Trophoblast cell (in vitro differentiated cells and primary cell): ENCODE results near the gene TAPT1.

ENCODE experiments used
- DNase-seq, 2 donors: peaks; one replicate each; pipeline ENCODE4 v3.0.0-alpha.2; 2016
- H2AFZ ChIP-seq: 2 replicates; pipeline ENCODE4 v1.6.1; 2013; ENCODE audit warnings: low read length, moderate library complexity, mild to moderate bottlenecking; ENCODE audit not compliant: insufficient read depth, poor library complexity
- H2AK5ac ChIP-seq: 2 replicates; pipeline ENCODE4 v1.6.1; 2013; ENCODE audit warnings: mild to moderate bottlenecking, low read length
- H2BK120ac ChIP-seq: 2 replicates; pipeline ENCODE4 v1.6.1; 2013; ENCODE audit warnings: low read length, mild to moderate bottlenecking, moderate library complexity; ENCODE audit not compliant: insufficient read depth, poor library complexity
- H2BK12ac ChIP-seq: 2 replicates; pipeline ENCODE4 v1.6.1; 2013; ENCODE audit warnings: mild to moderate bottlenecking, low read length, moderate library complexity
- H2BK5ac ChIP-seq: 2 replicates; pipeline ENCODE4 v1.6.1; 2013; ENCODE audit warnings: low read length, low read depth, moderate library complexity, mild to moderate bottlenecking; ENCODE audit not compliant: poor library complexity
- H3K14ac ChIP-seq: 2 replicates; pipeline ENCODE4 v1.6.1; 2013; ENCODE audit warnings: mild to moderate bottlenecking, low read length
- H3K18ac ChIP-seq: 2 replicates; pipeline ENCODE4 v1.6.1; 2013; ENCODE audit warnings: mild to moderate bottlenecking, low read length
- H3K23ac ChIP-seq: 2 replicates; pipeline ENCODE4 v1.6.1; 2013; ENCODE audit warnings: low read length
- H3K27ac ChIP-seq: 2 replicates; pipeline ENCODE4 v1.5.1; 2013; ENCODE audit warnings: low read depth, mild to moderate bottlenecking, inconsistent platforms, low read length, moderate library complexity
- H3K27me3 ChIP-seq: 2 replicates; pipeline ENCODE4 v1.6.1; 2013; ENCODE audit warnings: inconsistent platforms, mild to moderate bottlenecking, low read length, moderate library complexity; ENCODE audit not compliant: insufficient read depth
- H3K36me3 ChIP-seq, 2 experiments: 1 replicate in 1 of 2; 2 replicates in 1 of 2; pipeline ENCODE4 v1.6.1; 2013; ENCODE audit warnings: low read length in 2 of 2, mild to moderate bottlenecking in 2 of 2, moderate library complexity in 1 of 2; ENCODE audit not compliant: insufficient read depth in 2 of 2, control insufficient read depth in 1 of 2
- H3K4ac ChIP-seq: 2 replicates; pipeline ENCODE4 v1.6.1; 2013; ENCODE audit warnings: low read depth, mild to moderate bottlenecking, low read length, moderate library complexity
- H3K4me1 ChIP-seq, 2 experiments: 1 replicate in 1 of 2; 2 replicates in 1 of 2; pipeline ENCODE4 v1.6.1; 2013; ENCODE audit warnings: low read length in 2 of 2, mild to moderate bottlenecking in 2 of 2, moderate library complexity in 1 of 2; ENCODE audit not compliant: insufficient read depth in 2 of 2, control insufficient read depth in 1 of 2
- H3K4me2 ChIP-seq: 2 replicates; pipeline ENCODE4 v1.6.1; 2013; ENCODE audit warnings: inconsistent platforms, mild to moderate bottlenecking, low read length, moderate library complexity
- H3K4me3 ChIP-seq: 2 replicates; pipeline ENCODE4 v1.5.1; 2013; ENCODE audit warnings: mild to moderate bottlenecking, low read depth, low read length, inconsistent platforms
- H3K79me1 ChIP-seq: one replicate; pipeline ENCODE4 v1.6.1; 2013; ENCODE audit warnings: low read length
- H3K79me2 ChIP-seq: 2 replicates; pipeline ENCODE4 v1.6.1; 2013; ENCODE audit warnings: low read length, mild to moderate bottlenecking; ENCODE audit not compliant: control insufficient read depth, insufficient read depth, poor library complexity
- H3K9ac ChIP-seq: 2 replicates; pipeline ENCODE4 v1.6.1; 2013; ENCODE audit warnings: mild to moderate bottlenecking, low read length
- H3K9me3 ChIP-seq: 2 replicates; pipeline ENCODE4 v1.6.1; 2013; ENCODE audit warnings: low read depth, mild to moderate bottlenecking, control low read depth, inconsistent platforms, low read length; ENCODE audit not compliant: insufficient read depth
- H4K12ac ChIP-seq: 2 replicates; pipeline ENCODE4 v1.6.1; 2013; ENCODE audit warnings: low read depth, mild to moderate bottlenecking, low read length, moderate library complexity
- H4K8ac ChIP-seq: 2 replicates; pipeline ENCODE4 v1.6.1; 2013; ENCODE audit warnings: low read depth, mild to moderate bottlenecking, low read length, moderate library complexity
- H4K91ac ChIP-seq: one replicate; pipeline ENCODE4 v1.6.1; 2013; ENCODE audit warnings: low read depth, mild to moderate bottlenecking, low read length, moderate library complexity
- WGBS: extraction: QIAGEN DNeasy Blood & Tissue Kit; methylation state at CpG from one replicate; pipeline ENCODE4 v1.1.7; 2013; ENCODE audit warnings: missing lambda C conversion rate; ENCODE audit not compliant: insufficient read length, insufficient coverage; ENCODE audit errors: extremely low coverage; 5-methylcytosine and 5-hydroxymethylcytosine counted together

The TAPT1 gene

GRCh38 chr4:16119981-16120380, 106.3 kb downstream of the TAPT1 start:
- no CpG with 5 or more reads among the region's 4 CpGs for WGBS
- DNase-seq: no peak
- H3K79me2 ChIP-seq: no peaks in the 10 kb centered on the region

GRCh38 chr4:16118090-16118489, 108.2 kb downstream of the TAPT1 start:
- H2AK5ac ChIP-seq: no peak overlapping the region
- no peak overlapping the region for H2BK5ac ChIP-seq
- no peak overlapping the region for H2BK12ac ChIP-seq
- H4K91ac ChIP-seq: no peak overlapping the region
- no peaks in the 10 kb centered on the region for H3K9me3 ChIP-seq
- no peak overlapping the region for H3K27ac ChIP-seq
- no peak overlapping the region for H3K9ac ChIP-seq
- no peaks in the 10 kb centered on the region for H3K4me1 ChIP-seq
- H4K8ac ChIP-seq: no peak overlapping the region
- DNase-seq: no peak
- WGBS: no CpG with 5 or more reads among the region's 2 CpGs
- no peak overlapping the region for H4K12ac ChIP-seq
- H3K4me3 ChIP-seq: no peak overlapping the region
- H3K79me1 ChIP-seq: no peaks in the 10 kb centered on the region
- H3K14ac ChIP-seq: no peak overlapping the region
- H3K4ac ChIP-seq: no peak overlapping the region
- H3K4me2 ChIP-seq: no peak overlapping the region
- no peak overlapping the region for H2AFZ ChIP-seq
- H3K18ac ChIP-seq: no peak overlapping the region
- H3K23ac ChIP-seq: no peak overlapping the region
- no peaks in the 10 kb centered on the region for H3K27me3 ChIP-seq
- no peaks in the 10 kb centered on the region for H3K36me3 ChIP-seq
- no peak overlapping the region for H2BK120ac ChIP-seq
- H3K79me2 ChIP-seq: no peaks in the 10 kb centered on the region

More at GRCh38 chr4:16119981-16120380, 106.3 kb downstream of the TAPT1 start:
- Histone ChIP-seq H3K23ac (no peak overlapping the region), H3K4me3 (no peak overlapping the region), H3K79me1 (no peaks in the 10 kb centered on the region), H3K9me3 (no peaks in the 10 kb centered on the region), H3K4me1 (no peaks in the 10 kb centered on the region), H4K12ac (no peak overlapping the region), H3K27ac (no peak overlapping the region), H2AK5ac (no peak overlapping the region), H2BK120ac (no peak overlapping the region), H3K9ac (no peak overlapping the region), H3K4ac (no peak overlapping the region), H2AFZ (no peak overlapping the region), H3K36me3 (no peaks in the 10 kb centered on the region), H2BK12ac (no peak overlapping the region), H3K27me3 (no peaks in the 10 kb centered on the region), H4K8ac (no peak overlapping the region), H2BK5ac (no peak overlapping the region), H4K91ac (no peak overlapping the region), H3K14ac (no peak overlapping the region), H3K18ac (no peak overlapping the region), H3K4me2 (no peak overlapping the region)

- Histone ChIP-seq H3K9ac (no peak overlapping the region), H4K12ac (no peak overlapping the region), H2BK5ac (no peak overlapping the region), H3K79me1 (no peaks in the 10 kb centered on the region), H3K14ac (no peak overlapping the region), H3K23ac (no peak overlapping the region), H3K27me3 (no peaks in the 10 kb centered on the region), H3K4me3 (no peak overlapping the region), H3K18ac (no peak overlapping the region), H3K9me3 (no peaks in the 10 kb centered on the region), H3K79me2 (no peaks in the 10 kb centered on the region), H3K36me3 (no peaks in the 10 kb centered on the region), H3K27ac (no peak overlapping the region), H4K8ac (no peak overlapping the region), H3K4me1 (no peaks in the 10 kb centered on the region), H2AK5ac (no peak overlapping the region), H4K91ac (no peak overlapping the region), H3K4ac (no peak overlapping the region), H2AFZ (no peak overlapping the region), H2BK120ac (no peak overlapping the region), H3K4me2 (no peak overlapping the region), H2BK12ac (no peak overlapping the region)
- DNase-seq: no peak
- WGBS: no CpG with 5 or more reads among the region's 5 CpGs
Measured at GRCh38 chr4:16117164-16117563, 109.1 kb downstream of the TAPT1 start.

- no peak overlapping the region for H2AFZ ChIP-seq
- no CpG with 5 or more reads among the region's 3 CpGs for WGBS
Measured at GRCh38 chr4:16116493-16116990, 109.7 kb downstream of the TAPT1 start.

More at GRCh38 chr4:16116493-16116990, 109.7 kb downstream of the TAPT1 start:
- no peak overlapping the region for H3K4me3 ChIP-seq
- H4K8ac ChIP-seq: no peak overlapping the region
- no peak overlapping the region for H3K27ac ChIP-seq
- no peak overlapping the region for H3K4me2 ChIP-seq
- no peaks in the 10 kb centered on the region for H3K9me3 ChIP-seq
- H3K4ac ChIP-seq: no peak overlapping the region
- H2BK5ac ChIP-seq: no peak overlapping the region
- H3K79me1 ChIP-seq: no peaks in the 10 kb centered on the region
- H3K36me3 ChIP-seq: no peaks in the 10 kb centered on the region
- no peak overlapping the region for H2AK5ac ChIP-seq
- H2BK12ac ChIP-seq: no peak overlapping the region
- H3K18ac ChIP-seq: no peak overlapping the region
- H3K4me1 ChIP-seq: no peaks in the 10 kb centered on the region
- H2BK120ac ChIP-seq: no peak overlapping the region
- H3K79me2 ChIP-seq: no peaks in the 10 kb centered on the region
- H4K12ac ChIP-seq: no peak overlapping the region
- no peak overlapping the region for H4K91ac ChIP-seq
- no peak overlapping the region for H3K23ac ChIP-seq
- H3K9ac ChIP-seq: no peak overlapping the region
- no peaks in the 10 kb centered on the region for H3K27me3 ChIP-seq
- no peak overlapping the region for H3K14ac ChIP-seq
- DNase-seq: no peak
